ENCODE measurements around the gene ZNF155. TPM values are rescaled to one million over a fixed set of nuclear protein-coding genes. Genes with fewer than 3 reads are reported as not detected.
"Not testable (repeated sequence)": the region's sequence is repeated elsewhere in the genome, so short reads cannot be mapped to it uniquely, and the experiment has no call there.

Gene ZNF155
- polyA plus RNA-seq = 1 to 10 TPM; 3.7 to 8.7 (median 5.5) TPM
- long read RNA-seq, donor 1, partial matches to known transcripts = 0 of 1 reads
- long read RNA-seq, donor 1, other reads (novel, unspliced or antisense) = 0 of 1 reads
- long read RNA-seq, donor 2, partial matches to known transcripts = 0 of 1 reads
- long read RNA-seq, donor 2, other reads (novel, unspliced or antisense) = 0 of 1 reads
- long read RNA-seq, donor 3, partial matches to known transcripts = 0 of 3 reads
- long read RNA-seq, donor 3, other reads (novel, unspliced or antisense) = 0 of 3 reads
- long read RNA-seq, donor 4 = 0 reads
- long read RNA-seq, donor 5, partial matches to known transcripts = 0 of 1 reads
- long read RNA-seq, donor 5, other reads (novel, unspliced or antisense) = 0 of 1 reads
- long read RNA-seq, donor 6, partial matches to known transcripts = 0 of 2 reads
- long read RNA-seq, donor 6, other reads (novel, unspliced or antisense) = 0 of 2 reads
- long read RNA-seq, donor 7, partial matches to known transcripts = 0 of 1 reads
- long read RNA-seq, donor 7, other reads (novel, unspliced or antisense) = 0 of 1 reads
- long read RNA-seq, donor 8 = 0 reads
- long read RNA-seq, donor 9 = 0 reads
- long read RNA-seq, donor 10 = 0 reads

DNA sequence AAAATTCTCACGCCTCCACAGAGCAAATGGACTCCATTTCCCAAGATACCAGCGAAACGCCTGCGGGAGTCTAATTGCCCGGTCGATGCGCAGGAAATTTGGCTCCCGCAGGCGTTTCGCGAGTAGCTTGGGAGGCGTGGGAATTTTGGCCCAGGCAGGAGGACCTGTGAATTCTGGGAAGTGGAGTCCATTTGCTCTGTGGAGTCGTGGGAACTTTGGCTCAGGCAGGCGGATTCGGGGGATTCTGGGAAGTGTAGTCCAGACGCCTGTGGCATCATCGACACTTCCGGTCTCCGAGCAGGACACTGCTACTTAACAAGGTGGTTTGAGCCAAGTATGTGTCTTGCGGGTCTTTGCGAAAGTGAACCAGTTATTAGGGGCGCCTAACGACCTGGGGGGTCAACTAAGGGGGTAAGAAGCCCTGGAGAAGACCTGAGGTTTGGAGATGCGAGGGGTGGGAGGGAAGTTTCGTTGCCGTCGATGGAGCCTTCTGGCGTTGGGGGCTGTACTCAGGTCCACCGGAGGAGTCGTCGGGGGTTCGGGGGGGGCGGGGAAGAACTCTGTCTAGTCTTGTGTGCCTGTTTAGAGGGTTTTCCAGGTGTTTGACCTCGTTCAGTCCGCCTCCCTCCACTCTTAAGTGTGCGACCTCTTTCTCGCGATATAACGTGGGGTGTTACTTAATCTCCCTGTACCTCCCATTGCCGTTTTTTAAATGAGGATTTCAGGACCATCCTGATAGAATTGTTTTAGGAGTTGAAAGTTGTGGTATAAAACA, at the start of gene ZNF155:
Gene ZNF155, plus strand, starts transcription at position 277 of the 775 bp plus-strand sequence. CDS start 4,356 bp downstream, outside the sequence.
- peak within 1 kb of the TSS; percentile 82 to 85 (median 83) for H3K4me3 ChIP-seq (ENCODE audit: low read depth in 1 of 3, low read length in 3 of 3)
- DNase-seq (peak; percentile 95 to 98), FAIRE-seq (no peak)
- H3K27me3 ChIP-seq (ENCODE audit: control insufficient read depth in 3 of 3, insufficient read depth in 3 of 3, low read length in 3 of 3) = no peaks in the 10 kb centered on the region
- H3K9me3 ChIP-seq (ENCODE audit: control insufficient read depth in 2 of 2, insufficient read depth in 1 of 2, low read depth in 1 of 2, low read length in 1 of 2) = peaks cover 0 to 14% of the 10 kb centered on the region in 2 donors
- 1% methylated on average over 39 to 40 of the region's 40 CpGs for WGBS, 3 donors
- H3K36me3 ChIP-seq (ENCODE audit: control insufficient read depth in 3 of 3, insufficient read depth in 2 of 3, low read depth in 1 of 3, low read length in 3 of 3) = peaks cover 0 to 1% (median 0%) of the 10 kb centered on the region in 3 donors
- peak within 1 kb of the TSS in 2 of 3 donors; percentile 47 to 71 for H3K27ac ChIP-seq (ENCODE audit: low read depth in 1 of 3, low read length in 2 of 3)
- H3K4me1 ChIP-seq (ENCODE audit: control insufficient read depth in 3 of 3, insufficient read depth in 2 of 3, low read depth in 1 of 3, low read length in 2 of 3) = no peaks in the 10 kb centered on the region

DNA sequence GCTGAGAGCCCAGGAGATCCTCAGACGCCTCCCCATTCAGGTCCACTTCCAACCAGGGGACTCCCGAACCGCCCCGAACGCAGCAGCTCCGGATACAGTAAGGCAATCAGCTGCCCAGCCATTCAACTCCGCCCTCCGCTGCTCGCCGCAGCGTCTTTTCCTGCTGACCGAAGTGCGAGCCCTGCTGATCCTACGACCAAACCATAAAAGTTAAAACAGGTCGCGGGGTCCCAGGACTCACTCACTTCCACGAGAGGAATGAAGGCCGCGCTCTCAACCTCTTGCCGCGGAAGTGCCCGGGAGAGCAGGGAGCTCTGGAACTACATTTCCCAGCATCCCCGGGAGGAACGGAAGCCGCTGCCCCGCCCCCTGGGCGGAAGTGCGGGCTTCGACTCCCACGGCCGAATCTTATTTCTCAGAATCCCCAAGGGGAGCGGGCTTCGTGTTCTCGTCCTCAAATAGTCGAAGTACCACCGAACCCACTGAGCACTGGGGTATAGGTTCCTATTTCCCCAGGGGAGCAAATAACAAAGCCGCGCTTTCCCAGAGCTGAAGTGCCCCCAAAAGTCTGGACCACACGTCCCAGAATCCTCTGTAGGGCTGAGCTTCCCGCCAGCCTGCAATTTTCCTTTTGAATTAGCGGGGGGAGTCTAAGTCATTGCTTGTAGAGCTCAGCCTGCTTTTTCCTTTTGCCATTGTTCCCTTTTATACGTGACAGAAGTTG, 48.8 kb upstream of the ZNF155 start, which contains the start of gene ZNF45:
Gene ZNF45, minus strand, starts transcription at position 298 of the 724 bp plus-strand sequence. CDS start 13,097 bp downstream, outside the sequence.
- Histone ChIP-seq H3K27ac (ENCODE audit: low read depth in 1 of 3, low read length in 2 of 3) (peak within 1 kb of the TSS; percentile 61 to 95 (median 95)), H3K36me3 (ENCODE audit: control insufficient read depth in 3 of 3, insufficient read depth in 2 of 3, low read depth in 1 of 3, low read length in 3 of 3) (peaks cover 2 to 14% (median 7%) of the 10 kb centered on the region in 3 donors), H3K4me3 (ENCODE audit: low read depth in 1 of 3, low read length in 3 of 3) (peak within 1 kb of the TSS; percentile 74 to 97 (median 74)), H3K4me1 (ENCODE audit: control insufficient read depth in 3 of 3, insufficient read depth in 2 of 3, low read depth in 1 of 3, low read length in 2 of 3) (peaks cover 0 to 5% (median 0%) of the 10 kb centered on the region in 3 donors), H3K27me3 (ENCODE audit: control insufficient read depth in 3 of 3, insufficient read depth in 3 of 3, low read length in 3 of 3) (no peaks in the 10 kb centered on the region), H3K9me3 (ENCODE audit: control insufficient read depth in 2 of 2, insufficient read depth in 1 of 2, low read depth in 1 of 2, low read length in 1 of 2) (no peaks in the 10 kb centered on the region)
- 0% methylated on average over 42 of the region's 42 CpGs for WGBS, 3 donors
- FAIRE-seq (no peak), DNase-seq (peak; percentile 91 to 97)

DNA sequence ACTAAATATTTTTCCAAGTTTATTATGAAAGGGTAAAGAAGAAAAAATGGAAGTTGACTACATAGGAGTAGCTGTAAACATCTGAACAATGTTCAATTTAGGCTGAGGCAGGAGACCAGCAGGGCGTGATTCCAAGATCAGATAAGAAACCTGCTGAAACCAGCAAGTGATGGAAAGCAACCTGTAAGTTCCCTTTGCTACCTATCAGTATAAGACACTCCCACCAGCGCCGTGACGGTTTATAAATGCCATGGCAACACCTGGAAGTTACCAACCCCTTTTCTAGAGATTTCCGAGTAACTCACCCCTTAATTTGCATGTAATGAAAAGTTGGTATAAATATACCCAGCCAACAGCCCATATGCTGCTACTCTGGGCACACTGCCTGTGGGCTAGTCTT, 47.8 kb upstream of the ZNF155 start:
- no peaks in the 10 kb centered on the region for H3K9me3 ChIP-seq (ENCODE audit: control insufficient read depth in 2 of 2, insufficient read depth in 1 of 2, low read depth in 1 of 2, low read length in 1 of 2)
- peaks cover 0 to 5% (median 0%) of the 10 kb centered on the region in 3 donors for H3K4me1 ChIP-seq (ENCODE audit: control insufficient read depth in 3 of 3, insufficient read depth in 2 of 3, low read depth in 1 of 3, low read length in 2 of 3)
- H3K27me3 ChIP-seq (ENCODE audit: control insufficient read depth in 3 of 3, insufficient read depth in 3 of 3, low read length in 3 of 3) = no peaks in the 10 kb centered on the region
- WGBS, 3 donors = 24 to 62% (median 46%) methylated on average over 5 of the region's 5 CpGs
- peak; percentile 2 to 16 for DNase-seq
- no peak overlapping the region for H3K27ac ChIP-seq (ENCODE audit: low read depth in 1 of 3, low read length in 2 of 3)
- peaks cover 0 to 9% (median 6%) of the 10 kb centered on the region in 3 donors for H3K36me3 ChIP-seq (ENCODE audit: control insufficient read depth in 3 of 3, insufficient read depth in 2 of 3, low read depth in 1 of 3, low read length in 3 of 3)
- H3K4me3 ChIP-seq (ENCODE audit: low read depth in 1 of 3, low read length in 3 of 3) = no peak overlapping the region
- FAIRE-seq = no peak

DNA sequence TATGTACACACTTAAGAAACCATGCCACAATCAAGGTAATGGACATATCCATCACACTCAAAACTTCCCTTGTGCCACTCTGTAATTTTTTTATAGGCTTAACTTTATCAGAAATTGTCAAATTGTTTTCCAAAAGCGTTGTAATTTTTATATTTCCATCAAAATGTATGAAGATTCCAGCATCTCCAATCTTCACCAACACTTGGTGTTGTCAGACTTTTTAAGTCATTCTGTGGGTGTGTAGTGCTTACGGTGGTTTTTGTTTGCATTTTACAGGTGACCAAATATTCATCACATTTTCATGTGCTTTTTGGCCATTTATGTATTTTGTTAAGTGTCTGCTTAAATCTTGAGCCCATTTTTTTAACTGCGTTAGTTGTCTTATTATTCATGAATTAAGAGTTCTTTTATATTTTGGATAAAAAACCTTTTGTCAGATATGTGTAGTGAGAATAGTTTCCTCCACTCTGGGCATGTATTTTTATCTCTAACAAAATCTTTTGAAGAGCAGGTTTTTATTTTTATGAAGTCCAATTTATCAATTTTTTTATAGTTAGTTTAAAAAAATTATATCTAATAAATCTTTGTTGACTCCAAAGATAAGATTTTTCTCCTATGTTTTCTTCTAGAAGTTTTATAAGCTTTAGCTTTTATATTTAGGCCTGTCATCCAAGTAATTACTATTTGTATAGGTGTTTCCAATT, 44.3 kb upstream of the ZNF155 start:
- 42 to 64% (median 58%) methylated on average over 3 of the region's 3 CpGs for WGBS, 3 donors
- peak; percentile 44 for FAIRE-seq
- Histone ChIP-seq H3K27me3 (ENCODE audit: control insufficient read depth in 3 of 3, insufficient read depth in 3 of 3, low read length in 3 of 3) (no peaks in the 10 kb centered on the region), H3K9me3 (ENCODE audit: control insufficient read depth in 2 of 2, insufficient read depth in 1 of 2, low read depth in 1 of 2, low read length in 1 of 2) (no peaks in the 10 kb centered on the region), H3K27ac (ENCODE audit: low read depth in 1 of 3, low read length in 2 of 3) (no peak overlapping the region), H3K4me3 (ENCODE audit: low read depth in 1 of 3, low read length in 3 of 3) (no peak overlapping the region), H3K36me3 (ENCODE audit: control insufficient read depth in 3 of 3, insufficient read depth in 2 of 3, low read depth in 1 of 3, low read length in 3 of 3) (no peaks in the 10 kb centered on the region), H3K4me1 (ENCODE audit: control insufficient read depth in 3 of 3, insufficient read depth in 2 of 3, low read depth in 1 of 3, low read length in 2 of 3) (no peaks in the 10 kb centered on the region)
- no peak for DNase-seq

DNA sequence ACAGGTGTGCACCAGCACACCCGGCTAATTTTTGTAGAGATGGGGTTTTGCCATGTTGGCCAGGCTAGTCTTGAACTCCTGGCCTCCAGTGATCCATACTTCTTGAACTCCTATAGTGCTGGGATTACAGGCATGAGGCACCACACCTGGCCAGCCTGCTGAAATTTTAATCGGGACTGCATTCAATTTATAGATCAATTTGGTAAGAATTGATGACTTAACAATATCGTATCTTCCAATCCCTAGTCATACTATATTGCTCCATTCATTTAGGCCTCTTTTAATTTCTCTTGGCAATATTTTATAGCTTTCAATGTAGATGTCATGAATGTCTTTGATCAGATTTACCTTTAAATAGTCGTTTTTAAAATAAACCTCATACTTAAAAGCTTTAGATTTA, 43.3 kb upstream of the ZNF155 start:
- no peaks in the 10 kb centered on the region for H3K4me1 ChIP-seq (ENCODE audit: control insufficient read depth in 3 of 3, insufficient read depth in 2 of 3, low read depth in 1 of 3, low read length in 2 of 3)
- no peak for DNase-seq
- H3K4me3 ChIP-seq (ENCODE audit: low read depth in 1 of 3, low read length in 3 of 3) = no peak overlapping the region
- no peaks in the 10 kb centered on the region for H3K36me3 ChIP-seq (ENCODE audit: control insufficient read depth in 3 of 3, insufficient read depth in 2 of 3, low read depth in 1 of 3, low read length in 3 of 3)
- H3K27me3 ChIP-seq (ENCODE audit: control insufficient read depth in 3 of 3, insufficient read depth in 3 of 3, low read length in 3 of 3) = no peaks in the 10 kb centered on the region
- no peak overlapping the region for H3K27ac ChIP-seq (ENCODE audit: low read depth in 1 of 3, low read length in 2 of 3)
- FAIRE-seq = no peak
- H3K9me3 ChIP-seq (ENCODE audit: control insufficient read depth in 2 of 2, insufficient read depth in 1 of 2, low read depth in 1 of 2, low read length in 1 of 2) = no peaks in the 10 kb centered on the region
- WGBS, 3 donors = 73 to 82% (median 76%) methylated on average over 4 of the region's 4 CpGs

DNA sequence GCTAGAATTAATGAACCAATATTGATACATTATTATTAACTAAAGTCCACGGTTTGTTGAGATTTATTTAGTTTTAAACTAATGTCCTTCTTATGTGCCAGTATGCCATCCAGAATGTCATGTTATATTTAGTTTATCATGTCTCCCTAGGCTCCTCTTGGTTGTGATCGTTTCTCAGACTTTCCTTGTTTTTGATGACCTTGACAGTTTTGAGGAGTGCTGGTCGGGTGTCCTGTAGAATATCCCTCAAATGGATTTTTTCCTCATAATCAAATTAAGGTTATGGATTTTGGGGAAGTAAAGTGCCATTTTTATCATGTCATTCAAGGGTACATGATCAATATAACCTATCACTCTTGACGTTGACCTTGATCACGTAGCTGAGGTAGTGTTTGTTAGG, 42.8 kb upstream of the ZNF155 start:
- H3K27ac ChIP-seq (ENCODE audit: low read depth in 1 of 3, low read length in 2 of 3) = no peak overlapping the region
- H3K36me3 ChIP-seq (ENCODE audit: control insufficient read depth in 3 of 3, insufficient read depth in 2 of 3, low read depth in 1 of 3, low read length in 3 of 3) = no peaks in the 10 kb centered on the region
- WGBS, 3 donors = 50 to 71% (median 63%) methylated on average over 5 of the region's 5 CpGs
- no peak overlapping the region for H3K4me3 ChIP-seq (ENCODE audit: low read depth in 1 of 3, low read length in 3 of 3)
- H3K9me3 ChIP-seq (ENCODE audit: control insufficient read depth in 2 of 2, insufficient read depth in 1 of 2, low read depth in 1 of 2, low read length in 1 of 2) = no peaks in the 10 kb centered on the region
- DNase-seq (no peak), FAIRE-seq (no peak)
- H3K27me3 ChIP-seq (ENCODE audit: control insufficient read depth in 3 of 3, insufficient read depth in 3 of 3, low read length in 3 of 3) = no peaks in the 10 kb centered on the region
- no peaks in the 10 kb centered on the region for H3K4me1 ChIP-seq (ENCODE audit: control insufficient read depth in 3 of 3, insufficient read depth in 2 of 3, low read depth in 1 of 3, low read length in 2 of 3)

DNA sequence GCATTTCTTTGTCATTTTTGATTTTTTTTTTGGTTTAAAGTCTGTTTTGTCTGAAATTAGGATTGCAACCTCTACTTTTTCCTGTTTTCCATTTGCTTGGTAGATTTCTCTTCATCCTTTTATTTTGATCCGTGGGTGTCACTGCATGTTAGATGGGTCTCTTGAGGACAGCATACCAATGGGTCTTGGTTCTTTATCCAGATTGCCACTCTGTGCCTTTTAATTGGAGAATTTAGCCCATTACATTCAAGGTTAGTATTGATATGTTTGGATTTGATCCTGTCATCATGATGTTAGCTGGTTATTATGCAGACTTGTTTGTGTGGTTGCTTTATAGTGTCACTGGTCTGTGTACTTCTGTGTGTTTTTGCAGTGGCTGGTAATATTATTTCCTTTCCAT, 36.6 kb upstream of the ZNF155 start:
- not testable (repeated sequence) for FAIRE-seq

More for the DNA sequence above, 36.6 kb upstream of the ZNF155 start:
- not testable (repeated sequence) for H3K27ac ChIP-seq (ENCODE audit: low read depth in 1 of 3, low read length in 2 of 3); H3K4me3 ChIP-seq (ENCODE audit: low read depth in 1 of 3, low read length in 3 of 3); H3K4me1 ChIP-seq (ENCODE audit: control insufficient read depth in 3 of 3, insufficient read depth in 2 of 3, low read depth in 1 of 3, low read length in 2 of 3); DNase-seq; H3K36me3 ChIP-seq (ENCODE audit: control insufficient read depth in 3 of 3, insufficient read depth in 2 of 3, low read depth in 1 of 3, low read length in 3 of 3); H3K27me3 ChIP-seq (ENCODE audit: control insufficient read depth in 3 of 3, insufficient read depth in 3 of 3, low read length in 3 of 3); H3K9me3 ChIP-seq (ENCODE audit: control insufficient read depth in 2 of 2, insufficient read depth in 1 of 2, low read depth in 1 of 2, low read length in 1 of 2)
- 0% methylated on average over 1 of the region's 1 CpG for whole genome bisulfite sequencing, 3 donors
